Loucy (cell line): Measurements from ENCODE around the gene FMO1.

Experiments
- H2AFZ ChIP-seq: fragments of 200-600 bp; sonication (generic); 2 replicates; pipeline ENCODE4 v1.6.0; 2016; ENCODE audit warnings: antibody characterized with exemption, mild to moderate bottlenecking, low read length, moderate library complexity
- H3F3A ChIP-seq: fragments of 200-600 bp; 2 replicates; pipeline ENCODE4 v1.6.0; 2016; ENCODE audit warnings: antibody characterized with exemption, low read depth, mild to moderate bottlenecking
- H3K27me3 ChIP-seq: fragments of 200-600 bp; sonication (generic); 2 replicates; pipeline ENCODE4 v1.6.1; 2014; ENCODE audit warnings: low read length, mild to moderate bottlenecking; ENCODE audit not compliant: insufficient read depth, poor library complexity, severe bottlenecking
- H3K36me3 ChIP-seq: fragments of 200-600 bp; sonication (generic); 2 replicates; pipeline ENCODE4 v1.6.1; 2016; ENCODE audit warnings: low read length; ENCODE audit not compliant: insufficient read depth
- H3K4me1 ChIP-seq: fragments of 200-600 bp; sonication (generic); 2 replicates; pipeline ENCODE4 v1.5.1; 2014; ENCODE audit warnings: low read length, mild to moderate bottlenecking; ENCODE audit not compliant: insufficient read depth, poor library complexity, severe bottlenecking
- H3K4me2 ChIP-seq: fragments of 200-600 bp; sonication (generic); 2 replicates; pipeline ENCODE4 v1.6.0; 2014; ENCODE audit warnings: antibody characterized with exemption, low read length, low read depth, mild to moderate bottlenecking; ENCODE audit not compliant: poor library complexity, severe bottlenecking
- H3K4me3 ChIP-seq: fragments of 200-600 bp; sonication (generic); 2 replicates; pipeline ENCODE4 v1.5.1; 2014; ENCODE audit warnings: low read length, mild to moderate bottlenecking, mixed read lengths; ENCODE audit not compliant: poor library complexity, severe bottlenecking
- H3K79me2 ChIP-seq: fragments of 200-600 bp; sonication (generic); 2 replicates; pipeline ENCODE4 v1.6.1; 2014; ENCODE audit warnings: low read length; ENCODE audit not compliant: insufficient read depth
- H3K9ac ChIP-seq: fragments of 200-600 bp; sonication (generic); 2 replicates; pipeline ENCODE4 v1.6.0; 2014; ENCODE audit warnings: mild to moderate bottlenecking, low read depth, low read length, moderate library complexity; ENCODE audit not compliant: poor library complexity, severe bottlenecking
- H3K9me2 ChIP-seq: fragments of 200-600 bp; sonication (generic); replicated peaks from 2 replicates; pipeline ENCODE4 v1.6.1; 2016; ENCODE audit warnings: low read depth, low read length, mixed read lengths
- H3K9me3 ChIP-seq: fragments of 200-600 bp; sonication (generic); 2 replicates; pipeline ENCODE4 v1.6.1; 2014; ENCODE audit warnings: mild to moderate bottlenecking, antibody characterized with exemption, low read length, low read depth; ENCODE audit not compliant: insufficient read depth
- H4K20me1 ChIP-seq: fragments of 200-600 bp; sonication (generic); 2 replicates; pipeline ENCODE4 v1.6.0; 2014; ENCODE audit warnings: antibody characterized with exemption, low read length, mild to moderate bottlenecking; ENCODE audit not compliant: insufficient read depth, poor library complexity, severe bottlenecking
- TF ChIP-seq, protein P1 (sequence below): fragments of 200-600 bp; sonication (generic); conservative IDR thresholded peaks from 2 replicates; pipeline ENCODE4 v1.5.1; 2014; ENCODE audit warnings: mild to moderate bottlenecking, antibody characterized with exemption, low read length

FMO1 gene

DNA sequence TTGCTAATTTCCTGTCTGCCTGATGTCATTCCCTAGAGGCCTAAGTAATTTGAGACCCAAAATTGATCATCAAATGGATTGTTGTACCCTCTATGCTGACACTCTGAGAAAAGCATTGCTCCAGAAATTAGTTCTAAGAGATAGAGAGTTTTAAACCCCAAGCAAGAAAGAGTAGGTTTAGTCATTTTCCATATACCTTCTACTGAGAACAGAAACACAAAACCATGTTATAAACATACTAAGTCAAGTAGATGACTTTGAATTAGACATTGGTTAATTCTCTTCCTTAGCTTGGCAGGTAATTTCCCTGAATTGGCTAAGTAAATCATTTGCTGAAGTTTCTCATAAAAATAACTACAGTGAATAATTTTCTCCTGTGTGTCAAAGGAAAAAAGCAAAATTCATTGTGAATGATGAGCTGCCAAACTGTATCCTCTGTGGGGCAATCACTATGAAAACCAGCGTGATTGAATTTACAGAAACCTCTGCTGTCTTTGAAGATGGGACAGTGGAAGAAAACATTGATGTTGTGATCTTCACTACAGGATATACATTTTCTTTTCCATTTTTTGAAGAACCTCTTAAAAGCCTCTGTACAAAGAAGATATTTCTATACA lies 85.8 kb downstream of the FMO1 start:
- Histone ChIP-seq H3K36me3 (no peaks in the 10 kb centered on the region), H3K9ac (no peak overlapping the region), H2AFZ (no peak overlapping the region), H3K4me1 (no peaks in the 10 kb centered on the region), H3K4me2 (no peak overlapping the region), H3K4me3 (no peak overlapping the region), H3K79me2 (no peaks in the 10 kb centered on the region), H3K9me2 (no peaks in the 10 kb centered on the region), H3F3A (no peaks in the 10 kb centered on the region), H4K20me1 (no peaks in the 10 kb centered on the region), H3K9me3 (no peaks in the 10 kb centered on the region), H3K27me3 (no peaks in the 10 kb centered on the region)
- TF ChIP-seq, protein P1, sequence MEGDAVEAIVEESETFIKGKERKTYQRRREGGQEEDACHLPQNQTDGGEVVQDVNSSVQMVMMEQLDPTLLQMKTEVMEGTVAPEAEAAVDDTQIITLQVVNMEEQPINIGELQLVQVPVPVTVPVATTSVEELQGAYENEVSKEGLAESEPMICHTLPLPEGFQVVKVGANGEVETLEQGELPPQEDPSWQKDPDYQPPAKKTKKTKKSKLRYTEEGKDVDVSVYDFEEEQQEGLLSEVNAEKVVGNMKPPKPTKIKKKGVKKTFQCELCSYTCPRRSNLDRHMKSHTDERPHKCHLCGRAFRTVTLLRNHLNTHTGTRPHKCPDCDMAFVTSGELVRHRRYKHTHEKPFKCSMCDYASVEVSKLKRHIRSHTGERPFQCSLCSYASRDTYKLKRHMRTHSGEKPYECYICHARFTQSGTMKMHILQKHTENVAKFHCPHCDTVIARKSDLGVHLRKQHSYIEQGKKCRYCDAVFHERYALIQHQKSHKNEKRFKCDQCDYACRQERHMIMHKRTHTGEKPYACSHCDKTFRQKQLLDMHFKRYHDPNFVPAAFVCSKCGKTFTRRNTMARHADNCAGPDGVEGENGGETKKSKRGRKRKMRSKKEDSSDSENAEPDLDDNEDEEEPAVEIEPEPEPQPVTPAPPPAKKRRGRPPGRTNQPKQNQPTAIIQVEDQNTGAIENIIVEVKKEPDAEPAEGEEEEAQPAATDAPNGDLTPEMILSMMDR: no peak
